Activated CD4-positive, alpha-beta T cell treated with anti-CD3 and anti-CD28 coated beads, Interleukin-2, Interleukin-6, amounts not matched to agents 100 ng/mL and 50 ng/mL, durations not matched to agents 16 hours and 8 hours (primary cell): ENCODE data around the gene CCM2.
A peak's percentile ranks its signal among the peaks of the same experiment; 100 is the strongest.
"Not testable (repeated sequence)": the region's sequence is repeated elsewhere in the genome, so short reads cannot be mapped to it uniquely, and the experiment has no call there.

ENCODE experiments used
- DNase-seq: peaks from one replicate; pipeline ENCODE4 v3.0.0-alpha.2; 2020

CCM2 gene

DNA sequence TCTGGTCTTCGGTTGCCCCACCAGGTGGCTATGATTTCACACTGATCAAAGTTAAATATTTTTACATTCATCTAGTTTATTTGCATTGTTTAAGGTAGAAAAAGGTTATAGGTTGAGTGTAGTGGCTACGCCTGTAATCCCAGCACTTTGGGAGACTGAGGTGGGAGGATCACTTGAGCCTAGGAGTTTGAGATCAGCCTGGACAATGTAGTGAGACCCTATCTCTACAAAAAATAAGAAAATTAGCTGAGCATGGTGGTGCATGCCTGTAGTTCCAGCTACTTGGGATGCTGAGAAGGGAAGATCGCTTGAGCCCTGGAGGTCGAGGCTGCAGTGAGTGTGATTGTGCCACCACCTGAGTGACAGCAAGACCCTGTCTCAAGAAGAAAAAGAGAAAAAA is 3.8 kb downstream of the CCM2 start:
- DNase-seq = no peak

GRCh38 chr7:45007106-45007505 is 7.1 kb downstream of the CCM2 start:
- no peak for DNase-seq

DNA sequence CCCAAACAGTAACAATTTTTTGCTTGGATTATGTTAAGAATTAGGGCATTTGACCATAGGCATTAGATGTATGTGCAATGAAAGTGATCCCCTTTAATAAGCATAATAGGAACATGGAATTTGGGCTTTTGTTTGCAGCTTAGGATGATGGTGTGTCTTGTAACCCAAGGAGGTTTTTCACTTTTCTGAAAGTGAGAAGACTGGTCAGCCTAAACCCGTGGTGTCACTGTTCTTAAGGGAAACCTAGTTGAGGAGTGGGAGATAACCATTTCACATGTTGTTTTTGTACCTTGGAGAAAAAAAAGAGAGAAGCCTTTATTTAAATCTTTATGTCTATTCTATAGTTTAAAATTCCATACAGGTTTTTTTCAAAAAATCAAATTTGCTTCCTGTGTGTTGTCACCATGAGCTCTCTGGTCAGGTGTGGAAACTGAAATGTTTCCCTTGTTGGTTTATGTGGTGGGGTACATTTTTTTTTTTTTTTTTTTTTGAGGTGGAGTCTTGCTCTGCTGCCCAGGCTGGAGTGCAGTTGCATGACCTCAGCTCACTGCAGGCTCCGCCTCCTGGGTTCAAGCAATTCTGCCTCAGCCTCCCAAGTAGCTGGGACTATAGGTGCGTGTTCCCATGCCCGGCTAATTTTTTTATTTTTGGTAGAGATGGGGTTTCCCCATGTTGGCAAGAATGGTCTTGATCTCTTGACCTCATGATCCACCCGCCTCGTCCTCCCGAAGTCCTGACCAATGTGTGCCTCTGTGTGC is 7.7 kb downstream of the CCM2 start:
- DNase-seq = no peak

GRCh38 chr7:45013465-45013967 is 13.5 kb downstream of the CCM2 start:
- no peak for DNase-seq

- DNase-seq = no peak
These were observed 15.3 kb downstream of the CCM2 start for GRCh38 chr7:45015313-45015712.

- DNase-seq = no peak
These were observed 17.3 kb downstream of the CCM2 start for GRCh38 chr7:45017253-45017652.

- no peak for DNase-seq
These were observed 20.9 kb downstream of the CCM2 start for GRCh38 chr7:45020915-45021314.

- DNase-seq = peak; percentile 58
These were observed 21.7 kb downstream of the CCM2 start for GRCh38 chr7:45021604-45022296.

GRCh38 chr7:45024126-45024744 is 24.2 kb downstream of the CCM2 start:
- no peak for DNase-seq

GRCh38 chr7:45025473-45025872 is 25.5 kb downstream of the CCM2 start:
- DNase-seq = not testable (repeated sequence)

- DNase-seq = peak; percentile 42
These were observed 26.0 kb downstream of the CCM2 start for GRCh38 chr7:45026013-45026412.

DNA sequence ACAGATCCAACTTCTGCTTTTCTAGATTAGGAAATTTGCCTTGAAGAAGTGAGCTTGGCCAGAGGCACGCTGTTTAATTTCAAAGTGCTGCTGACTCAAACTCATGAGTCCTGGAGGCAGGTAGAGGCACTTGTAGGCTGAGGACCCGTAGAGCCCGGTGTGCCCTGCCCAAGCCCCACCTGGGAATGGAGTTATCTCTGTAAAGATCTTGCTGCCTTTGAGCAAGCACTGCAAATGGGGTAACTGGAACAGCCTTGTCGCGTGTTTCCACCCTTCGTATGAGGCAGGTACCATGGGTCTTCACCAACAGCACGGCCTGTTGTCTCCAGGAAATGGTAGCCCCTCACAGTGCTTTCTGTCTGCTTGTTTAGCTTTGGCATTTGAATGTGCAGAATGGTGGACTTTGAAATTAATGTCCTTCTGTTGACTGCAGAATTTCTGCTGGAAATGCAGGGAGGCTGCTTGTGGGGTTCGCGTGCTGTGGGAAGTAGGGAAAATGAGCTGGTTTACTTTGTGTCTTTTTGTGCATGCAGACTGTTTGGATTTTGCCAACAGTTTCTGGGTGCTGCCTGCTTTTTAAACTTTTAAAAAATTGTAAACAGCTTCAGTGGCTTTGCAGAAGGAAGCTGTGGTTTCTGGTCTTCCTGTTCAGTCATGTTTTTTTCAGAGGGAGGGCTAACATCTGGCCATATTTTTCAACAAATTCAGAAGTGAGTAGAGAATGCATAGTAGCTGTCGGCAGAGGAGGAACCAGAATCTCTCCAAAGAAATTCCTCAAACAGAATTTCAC is 27.2 kb downstream of the CCM2 start:
- DNase-seq = peak; percentile 73

GRCh38 chr7:45027774-45028114 is 27.7 kb downstream of the CCM2 start:
- no peak for DNase-seq

DNA sequence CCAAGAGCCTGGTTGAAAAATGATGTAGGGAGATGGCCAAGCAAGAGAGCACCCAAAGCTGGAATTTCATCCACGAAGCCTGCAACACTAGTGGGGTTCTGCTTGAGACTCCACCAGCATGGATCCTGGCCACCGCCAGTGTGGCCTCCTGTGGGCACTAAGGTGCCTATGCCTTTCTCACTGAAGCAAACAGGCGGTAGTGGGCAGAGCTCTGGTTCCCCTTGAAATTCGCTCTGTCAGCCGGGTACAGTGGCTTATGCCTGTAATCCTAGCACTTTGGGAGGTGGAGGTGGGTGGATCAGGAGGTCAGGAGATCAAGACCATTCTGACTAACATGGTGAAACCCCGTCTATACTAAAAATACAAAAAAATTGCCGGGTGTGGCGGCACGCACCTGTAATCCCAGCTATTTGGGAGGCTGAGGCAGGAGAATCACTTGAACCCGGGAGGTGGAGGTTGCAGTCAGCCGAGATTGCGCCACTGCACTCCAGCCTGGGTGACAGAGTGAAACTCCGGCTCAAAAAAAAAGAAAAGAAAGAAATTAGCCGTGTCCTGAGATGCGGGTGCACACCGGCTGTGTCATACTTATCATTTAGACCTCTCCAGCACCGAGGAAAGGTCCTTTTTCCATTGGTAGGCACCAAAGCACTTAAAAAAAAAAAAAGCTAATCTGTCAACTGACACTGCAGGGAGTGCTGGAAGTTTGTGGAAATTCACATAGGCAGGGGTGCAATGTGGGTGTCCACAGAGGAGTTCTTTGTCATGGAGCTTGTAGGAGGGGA is 28.3 kb downstream of the CCM2 start:
- DNase-seq = no peak

DNA sequence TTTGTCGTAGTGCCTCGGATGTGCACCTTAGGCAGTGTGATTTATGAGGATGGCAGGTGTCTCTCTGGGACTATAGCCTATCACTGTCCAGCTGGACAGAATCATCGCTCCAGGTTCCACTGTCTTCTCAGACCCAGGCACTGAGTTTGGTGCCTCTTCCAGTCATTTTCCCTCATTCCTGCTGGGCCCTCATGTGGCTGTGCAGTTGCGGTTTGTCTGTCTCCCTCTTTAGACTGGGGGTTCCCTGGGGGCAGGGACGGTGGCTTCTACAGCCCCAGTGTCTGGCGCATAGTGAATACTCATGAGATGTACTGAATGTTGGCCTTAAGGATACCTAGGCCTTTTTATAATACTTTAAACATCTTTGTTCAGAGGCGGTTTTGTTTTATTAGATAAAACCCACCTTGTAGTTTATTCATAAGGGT is 28.9 kb downstream of the CCM2 start:
- no peak for DNase-seq

DNA sequence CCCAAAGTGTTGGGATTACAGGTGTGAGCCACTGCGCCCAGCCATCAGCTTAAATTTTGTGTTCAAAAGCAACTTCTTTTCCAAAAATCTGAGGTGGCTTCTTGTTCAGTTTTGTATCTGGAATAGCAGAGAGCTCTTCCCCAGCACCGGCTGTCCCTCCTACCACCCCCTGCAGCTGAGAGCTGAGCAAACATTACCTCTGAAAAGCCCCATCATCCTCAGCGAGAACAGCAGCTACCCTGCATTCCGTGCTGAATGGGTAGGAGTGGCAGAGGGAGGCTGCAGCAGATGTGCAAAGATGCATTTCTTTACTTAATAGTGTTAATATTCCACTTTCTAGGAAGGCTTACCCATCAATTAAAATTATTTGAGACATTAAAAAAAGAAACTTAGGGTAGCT is 31.8 kb downstream of the CCM2 start:
- DNase-seq = no peak

DNA sequence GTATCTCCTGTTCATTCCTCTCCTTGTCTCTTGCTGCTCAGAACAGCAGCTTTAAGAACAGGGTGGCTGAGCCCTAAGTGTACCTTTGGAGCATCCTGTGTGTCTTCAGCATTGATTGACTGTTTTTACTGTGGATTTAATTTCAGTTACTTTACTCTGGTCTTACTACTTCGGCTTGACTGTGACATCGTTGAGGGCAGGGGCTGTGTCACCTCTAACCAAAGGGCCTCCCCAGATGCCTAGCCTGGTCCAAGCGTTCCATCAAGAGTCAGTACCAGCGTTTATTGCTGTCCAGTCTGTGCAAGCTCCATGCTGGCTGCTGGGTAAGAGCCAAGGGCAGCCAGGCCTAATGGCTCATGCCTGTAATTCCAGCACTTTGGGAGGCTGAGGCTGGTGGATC is 32.4 kb downstream of the CCM2 start:
- DNase-seq = no peak

GRCh38 chr7:45033261-45033930 is 33.4 kb downstream of the CCM2 start:
- DNase-seq = peak; percentile 42

GRCh38 chr7:45033931-45034290 is 33.9 kb downstream of the CCM2 start:
- no peak for DNase-seq

- DNase-seq = not testable (repeated sequence)
These were observed 34.7 kb downstream of the CCM2 start for GRCh38 chr7:45034710-45035109.

GRCh38 chr7:45035371-45035770 is 35.4 kb downstream of the CCM2 start:
- DNase-seq = no peak

GRCh38 chr7:45035893-45036292 is 35.9 kb downstream of the CCM2 start:
- no peak for DNase-seq
